Breast epithelium (tissue), 4 donors: ENCODE measurements around the gene PM20D1. TPM values are rescaled to one million over a fixed set of nuclear protein-coding genes. Genes with fewer than 3 reads are reported as not detected.

Experiments
- DNase-seq, 2 donors: peaks; one replicate each; pipeline ENCODE4 v3.0.0-alpha.2; 2019; ENCODE audit warnings: low spot score in 2 of 2
- H3K27ac ChIP-seq, 2 donors: fragments of 200-600 bp; sonication (generic) in 1 of 2; one replicate each; pipeline ENCODE4 v1.5.1; 2016 to 2019; ENCODE audit warnings: mild to moderate bottlenecking in 1 of 2
- H3K27me3 ChIP-seq, 2 donors: fragments of 200-600 bp; sonication (generic) in 1 of 2; one replicate each; pipeline versions ENCODE4 v1.5.1 to v1.6.0; 2017 to 2019; ENCODE audit warnings: control low read depth in 1 of 2, mild to moderate bottlenecking in 1 of 2
- H3K36me3 ChIP-seq: fragments of 200-600 bp; one replicate; pipeline ENCODE4 v1.5.1; 2019
- H3K4me1 ChIP-seq, 2 donors: fragments of 200-600 bp; sonication (generic); one replicate each; pipeline ENCODE4 v1.5.1; 2016 to 2019; ENCODE audit warnings: control low read depth in 1 of 2
- H3K4me3 ChIP-seq, 3 donors: fragments of 200-600 bp; sonication (generic); 1 replicate in 2 of 3; 2 replicates in 1 of 3; pipeline ENCODE4 v1.5.1; 2016 to 2019; ENCODE audit warnings: mild to moderate bottlenecking in 3 of 3, moderate library complexity in 2 of 3
- H3K9me3 ChIP-seq, 2 donors: fragments of 200-600 bp; sonication (generic) in 1 of 2; one replicate each; pipeline ENCODE4 v1.5.1; 2016 to 2019; ENCODE audit warnings: control low read depth in 1 of 2
- POLR2A ChIP-seq: fragments of 450-650 bp; IDR thresholded peaks from one replicate; pipeline ENCODE4 v1.6.1; 2016; ENCODE audit warnings: antibody characterized with exemption, mild to moderate bottlenecking, moderate library complexity
- POLR2AphosphoS5 ChIP-seq, 3 donors: sonication (generic); formaldehyde crosslinking; IDR thresholded peaks; one replicate each; pipeline ENCODE4 v1.6.1; 2017; ENCODE audit warnings: antibody characterized with exemption in 3 of 3
- intact Hi-C: fragments of 100-400 bp; cut with DNase I; formaldehyde crosslinking; loops from one replicate; pipeline ENCODE4 v1.15.1; 2023; ENCODE audit warnings: low total_unique reads
- total RNA-seq, 3 donors: library from RNA; depleted of rRNA; stranded (reverse); fragments of >200 nt; gene quantifications; one replicate each; pipeline ENCODE4 v1.1.0, GENCODE V29; 2016
- TF ChIP-seq, protein P1 (sequence below), 3 donors: fragments of 450-650 bp; IDR thresholded peaks; one replicate each; pipeline ENCODE4 v1.5.1; 2016 to 2017; ENCODE audit warnings: antibody characterized with exemption in 3 of 3, mild to moderate bottlenecking in 3 of 3, moderate library complexity in 3 of 3

Gene PM20D1
- total RNA-seq, 3 donors from 2014 or later, result 0.15 to 0.33 (median 0.16) TPM

DNA sequence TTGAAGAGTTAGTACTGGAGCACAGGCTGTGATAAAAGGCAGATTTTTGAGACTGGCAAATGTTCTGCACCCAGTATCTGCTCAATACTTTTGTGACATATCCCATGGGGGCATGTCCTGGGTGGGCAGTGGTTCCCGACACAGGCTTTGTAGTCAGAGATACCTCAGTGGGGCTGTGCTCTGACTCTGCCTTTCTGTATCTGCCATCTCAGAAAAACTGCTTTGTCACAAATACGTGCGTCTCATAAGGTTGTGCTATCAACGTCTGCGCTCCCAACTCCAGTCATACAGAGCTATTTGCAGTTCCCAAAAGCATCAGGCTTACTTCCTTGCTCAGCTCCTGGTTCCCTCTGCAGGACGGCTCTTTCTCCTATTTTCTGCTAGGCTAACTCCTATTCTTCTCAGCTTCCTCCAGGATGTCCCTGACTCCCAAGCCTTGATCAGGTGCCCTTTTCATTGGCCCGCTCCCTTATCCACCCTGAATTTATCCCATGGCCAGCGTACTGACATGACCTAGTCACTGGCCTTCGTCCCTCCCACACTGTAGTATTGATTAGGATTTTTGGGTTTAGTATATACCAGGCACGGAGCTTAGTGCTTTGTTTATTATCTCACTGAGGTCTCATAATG lies 62.5 kb downstream of the PM20D1 start:
- DNase-seq, result no peak
- H3K4me1 ChIP-seq, result peaks cover 0 to 7% of the 10 kb centered on the region in 2 donors
- no peaks in the 10 kb centered on the region for H3K27me3 ChIP-seq
- no peak overlapping the region for H3K27ac ChIP-seq
- H3K4me3 ChIP-seq, result no peak overlapping the region
- intact Hi-C loops, result no loop called here
- no peaks in the 10 kb centered on the region for H3K9me3 ChIP-seq
- TF ChIP-seq POLR2A (no peak), POLR2AphosphoS5 (IDR thresholded peaks at IDR 0.05) (no peak)
- TF ChIP-seq, protein P1, sequence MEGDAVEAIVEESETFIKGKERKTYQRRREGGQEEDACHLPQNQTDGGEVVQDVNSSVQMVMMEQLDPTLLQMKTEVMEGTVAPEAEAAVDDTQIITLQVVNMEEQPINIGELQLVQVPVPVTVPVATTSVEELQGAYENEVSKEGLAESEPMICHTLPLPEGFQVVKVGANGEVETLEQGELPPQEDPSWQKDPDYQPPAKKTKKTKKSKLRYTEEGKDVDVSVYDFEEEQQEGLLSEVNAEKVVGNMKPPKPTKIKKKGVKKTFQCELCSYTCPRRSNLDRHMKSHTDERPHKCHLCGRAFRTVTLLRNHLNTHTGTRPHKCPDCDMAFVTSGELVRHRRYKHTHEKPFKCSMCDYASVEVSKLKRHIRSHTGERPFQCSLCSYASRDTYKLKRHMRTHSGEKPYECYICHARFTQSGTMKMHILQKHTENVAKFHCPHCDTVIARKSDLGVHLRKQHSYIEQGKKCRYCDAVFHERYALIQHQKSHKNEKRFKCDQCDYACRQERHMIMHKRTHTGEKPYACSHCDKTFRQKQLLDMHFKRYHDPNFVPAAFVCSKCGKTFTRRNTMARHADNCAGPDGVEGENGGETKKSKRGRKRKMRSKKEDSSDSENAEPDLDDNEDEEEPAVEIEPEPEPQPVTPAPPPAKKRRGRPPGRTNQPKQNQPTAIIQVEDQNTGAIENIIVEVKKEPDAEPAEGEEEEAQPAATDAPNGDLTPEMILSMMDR (IDR thresholded peaks at IDR 0.05), result no peak
- no peaks in the 10 kb centered on the region for H3K36me3 ChIP-seq

- H3K9me3 ChIP-seq, result no peaks in the 10 kb centered on the region
- no peak overlapping the region for H3K27ac ChIP-seq
- H3K27me3 ChIP-seq, result no peaks in the 10 kb centered on the region
- intact Hi-C loops, result no loop called here
- TF ChIP-seq, protein P1 (IDR thresholded peaks at IDR 0.05), result no peak
- TF ChIP-seq POLR2AphosphoS5 (IDR thresholded peaks at IDR 0.05), result no peak
- no peak for TF ChIP-seq POLR2A
- DNase-seq, result no peak
- H3K4me1 ChIP-seq, result peaks cover 0 to 7% of the 10 kb centered on the region in 2 donors
- H3K4me3 ChIP-seq, result no peak overlapping the region
- H3K36me3 ChIP-seq, result no peaks in the 10 kb centered on the region
Measured at GRCh38 chr1:205786601-205787000, 63.3 kb downstream of the PM20D1 start.

DNA sequence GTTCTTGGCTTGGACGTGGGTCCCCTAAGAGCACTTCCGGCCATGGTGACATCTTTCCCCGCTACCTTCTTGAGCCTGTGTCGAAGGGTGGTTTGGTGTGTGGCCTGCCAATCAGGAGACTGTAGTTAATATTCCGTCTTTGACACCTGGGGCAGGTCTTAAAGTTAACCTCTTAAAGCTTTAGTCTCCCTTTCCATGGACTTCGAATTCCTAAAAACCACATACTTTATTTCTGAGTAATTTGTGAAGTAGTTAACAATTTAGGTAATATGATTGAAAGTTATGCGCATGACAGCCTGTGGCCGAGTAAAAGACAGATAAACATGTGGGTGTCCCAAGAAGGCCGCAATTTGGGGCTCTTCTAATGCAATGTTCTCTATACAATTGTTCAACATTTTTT lies 64.5 kb downstream of the PM20D1 start:
- Histone ChIP-seq H3K27me3 (no peaks in the 10 kb centered on the region), H3K9me3 (no peaks in the 10 kb centered on the region), H3K36me3 (no peaks in the 10 kb centered on the region), H3K4me3 (no peak overlapping the region), H3K4me1 (peaks cover 0 to 7% of the 10 kb centered on the region in 2 donors), H3K27ac (no peak overlapping the region)
- DNase-seq, result no peak
- TF ChIP-seq POLR2AphosphoS5 (IDR thresholded peaks at IDR 0.05), result no peak
- TF ChIP-seq, protein P1 (IDR thresholded peaks at IDR 0.05), result no peak
- TF ChIP-seq POLR2A, result no peak
- intact Hi-C loops, result no loop called here

GRCh38 chr1:205783904-205784303 lies 66.0 kb downstream of the PM20D1 start:
- DNase-seq, result peak in 1 of 2 donors; percentile 63
- TF ChIP-seq, protein P1 (IDR thresholded peaks at IDR 0.05), result no peak
- TF ChIP-seq POLR2A (no peak), POLR2AphosphoS5 (IDR thresholded peaks at IDR 0.05) (no peak)
- Histone ChIP-seq H3K9me3 (no peaks in the 10 kb centered on the region), H3K36me3 (no peaks in the 10 kb centered on the region), H3K27ac (peak overlapping the region; percentile 82 to 85), H3K4me1 (peaks cover 0 to 7% of the 10 kb centered on the region in 2 donors), H3K27me3 (no peaks in the 10 kb centered on the region), H3K4me3 (no peak overlapping the region)
- intact Hi-C loops, result no loop called here

GRCh38 chr1:205783433-205783795 lies 66.5 kb downstream of the PM20D1 start:
- Histone ChIP-seq H3K27ac (peak overlapping the region; percentile 82 to 85), H3K4me3 (no peak overlapping the region), H3K9me3 (no peaks in the 10 kb centered on the region), H3K36me3 (no peaks in the 10 kb centered on the region), H3K4me1 (peaks cover 0 to 7% of the 10 kb centered on the region in 2 donors), H3K27me3 (no peaks in the 10 kb centered on the region)
- TF ChIP-seq POLR2AphosphoS5 (IDR thresholded peaks at IDR 0.05), result no peak
- no peak for TF ChIP-seq POLR2A
- TF ChIP-seq, protein P1 (IDR thresholded peaks at IDR 0.05), result no peak
- DNase-seq, result no peak
- intact Hi-C loops, result no loop called here
